Sigmoid colon (tissue), 7 donors: Measurements from ENCODE around the gene LRRC63. TPM values are rescaled to one million over a fixed set of nuclear protein-coding genes. Genes with fewer than 3 reads are reported as not detected.

Experiments
- DNase-seq: peaks from one replicate; pipeline ENCODE4 v3.0.0-alpha.2; 2019
- H3K27ac ChIP-seq, 4 donors: fragments of 200-600 bp; sonication (generic); one replicate each; pipeline ENCODE4 v1.5.1; 2016 to 2019; ENCODE audit warnings: mild to moderate bottlenecking in 1 of 4
- H3K27me3 ChIP-seq, 3 donors: fragments of 200-600 bp; sonication (generic); one replicate each; pipeline ENCODE4 v1.5.1; 2019; ENCODE audit warnings: mild to moderate bottlenecking in 1 of 3
- H3K36me3 ChIP-seq, 4 donors: fragments of 200-600 bp; sonication (generic); one replicate each; pipeline ENCODE4 v1.5.1; 2016 to 2019
- H3K4me1 ChIP-seq, 4 donors: fragments of 200-600 bp; sonication (generic); one replicate each; pipeline ENCODE4 v1.5.1; 2017 to 2019
- H3K4me3 ChIP-seq, 4 donors: fragments of 200-600 bp; sonication (generic); one replicate each; pipeline ENCODE4 v1.5.1; 2017 to 2019; ENCODE audit warnings: mild to moderate bottlenecking in 2 of 4, moderate library complexity in 1 of 4
- H3K9me3 ChIP-seq, 4 donors: fragments of 200-600 bp in 3 of 4; sonication (generic) in 3 of 4; one replicate each; pipeline versions ENCODE4 v1.5.1 to v1.6.1; 2013 to 2019
- EP300 ChIP-seq, 4 donors: sonication (generic); formaldehyde crosslinking; IDR thresholded peaks; one replicate each; pipeline ENCODE4 v1.6.1; 2017; ENCODE audit warnings: antibody characterized with exemption in 4 of 4
- POLR2A ChIP-seq, 2 donors: fragments of 450-650 bp; IDR thresholded peaks; one replicate each; pipeline ENCODE4 v1.6.1; 2016; ENCODE audit warnings: antibody characterized with exemption in 2 of 2, mild to moderate bottlenecking in 2 of 2, moderate library complexity in 2 of 2
- POLR2AphosphoS5 ChIP-seq, 4 donors: sonication (generic); formaldehyde crosslinking; IDR thresholded peaks; one replicate each; pipeline ENCODE4 v1.6.1; 2017; ENCODE audit warnings: antibody characterized with exemption in 4 of 4
- WGBS, 2 donors: extraction: QIAGEN DNeasy Blood & Tissue Kit; methylation state at CpG; one replicate each; pipeline ENCODE4 v1.1.7; 2013; 5-methylcytosine and 5-hydroxymethylcytosine counted together
- intact Hi-C: fragments of 100-400 bp; cut with DNase I; formaldehyde crosslinking; loops from one replicate; pipeline ENCODE4 v1.15.1; 2023
- polyA plus RNA-seq, 3 donors: library from polyadenylated mRNA; stranded (reverse); fragments of 200-250 nt; gene quantifications; one replicate each; pipeline ENCODE4 v1.2.3, GENCODE V29; 2013
- total RNA-seq, 4 donors: library from RNA; depleted of rRNA; stranded (reverse); fragments of >200 nt; gene quantifications; one replicate each; pipeline ENCODE4 v1.1.0, GENCODE V29; 2016
- TF ChIP-seq, protein P1 (sequence below), 4 experiments: fragments of 450-650 bp in 3 of 4; fragments of 200-600 bp in 1 of 4; IDR thresholded peaks; one replicate each; pipeline ENCODE4 v1.5.1; 2016 to 2019; ENCODE audit warnings: antibody characterized with exemption in 4 of 4, mild to moderate bottlenecking in 3 of 4, moderate library complexity in 2 of 4
- donor health status: healthy with polysubstance abuse.
- donor health status: Bipolar disorder and iron deficiency.
- donor health status: healthy.

The LRRC63 gene
- total and polyA plus RNA-seq, 7 donors = not detected

DNA sequence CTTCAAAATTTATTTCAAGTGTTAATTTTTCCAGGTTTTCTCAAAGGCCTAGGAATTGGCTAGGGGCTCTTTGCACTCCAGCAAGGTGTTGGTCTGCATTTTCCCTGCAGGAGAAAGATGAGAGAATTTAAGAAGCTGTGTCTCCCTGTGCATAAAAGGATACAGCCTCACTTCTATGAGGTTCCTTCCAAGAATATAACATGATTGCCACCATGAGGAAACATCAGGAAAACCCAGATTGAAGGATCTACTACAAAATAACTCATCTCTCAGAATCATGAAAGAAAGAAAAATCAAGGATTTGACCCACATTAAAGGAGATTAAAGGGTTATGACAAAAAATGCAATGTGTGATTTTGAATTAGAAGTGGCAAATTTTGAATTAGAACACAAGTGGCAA lies 105.4 kb downstream of the LRRC63 start:
- no peak for DNase-seq
- TF ChIP-seq POLR2AphosphoS5 (IDR thresholded peaks at IDR 0.05) = no peak
- no peak for TF ChIP-seq EP300 (IDR thresholded peaks at IDR 0.05)
- no peak for TF ChIP-seq POLR2A (IDR thresholded peaks at IDR 0.05)
- TF ChIP-seq, protein P1, sequence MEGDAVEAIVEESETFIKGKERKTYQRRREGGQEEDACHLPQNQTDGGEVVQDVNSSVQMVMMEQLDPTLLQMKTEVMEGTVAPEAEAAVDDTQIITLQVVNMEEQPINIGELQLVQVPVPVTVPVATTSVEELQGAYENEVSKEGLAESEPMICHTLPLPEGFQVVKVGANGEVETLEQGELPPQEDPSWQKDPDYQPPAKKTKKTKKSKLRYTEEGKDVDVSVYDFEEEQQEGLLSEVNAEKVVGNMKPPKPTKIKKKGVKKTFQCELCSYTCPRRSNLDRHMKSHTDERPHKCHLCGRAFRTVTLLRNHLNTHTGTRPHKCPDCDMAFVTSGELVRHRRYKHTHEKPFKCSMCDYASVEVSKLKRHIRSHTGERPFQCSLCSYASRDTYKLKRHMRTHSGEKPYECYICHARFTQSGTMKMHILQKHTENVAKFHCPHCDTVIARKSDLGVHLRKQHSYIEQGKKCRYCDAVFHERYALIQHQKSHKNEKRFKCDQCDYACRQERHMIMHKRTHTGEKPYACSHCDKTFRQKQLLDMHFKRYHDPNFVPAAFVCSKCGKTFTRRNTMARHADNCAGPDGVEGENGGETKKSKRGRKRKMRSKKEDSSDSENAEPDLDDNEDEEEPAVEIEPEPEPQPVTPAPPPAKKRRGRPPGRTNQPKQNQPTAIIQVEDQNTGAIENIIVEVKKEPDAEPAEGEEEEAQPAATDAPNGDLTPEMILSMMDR (IDR thresholded peaks at IDR 0.05) = no peak
- intact Hi-C loops = no loop called here
- Histone ChIP-seq H3K9me3 (no peaks in the 10 kb centered on the region), H3K27me3 (no peaks in the 10 kb centered on the region), H3K36me3 (no peaks in the 10 kb centered on the region), H3K4me3 (no peak overlapping the region), H3K4me1 (no peaks in the 10 kb centered on the region), H3K27ac (no peak overlapping the region)

DNA sequence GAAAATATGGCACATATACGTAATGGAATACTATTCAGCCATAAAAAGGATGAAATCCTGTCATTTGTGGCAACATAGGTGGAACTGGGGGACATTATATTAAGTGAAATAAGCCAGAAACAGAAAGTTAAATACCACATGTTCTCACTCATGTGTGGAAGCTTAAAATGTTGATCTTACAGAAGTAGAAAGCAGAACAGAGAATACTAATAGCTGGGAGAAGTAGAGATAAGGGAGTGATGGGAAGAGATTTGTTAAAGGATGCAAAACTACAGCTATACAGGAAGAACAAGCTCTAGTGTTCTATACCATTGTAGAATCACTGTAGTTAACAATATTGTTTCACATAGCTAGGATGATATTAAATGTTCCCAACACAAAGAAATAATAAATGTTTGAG lies 107.3 kb downstream of the LRRC63 start:
- no peaks in the 10 kb centered on the region for H3K9me3 ChIP-seq
- 93% methylated on average over 1 of the region's 1 CpG for whole genome bisulfite sequencing, 2 donors
- no peak for DNase-seq
- H3K27me3 ChIP-seq = no peaks in the 10 kb centered on the region
- H3K36me3 ChIP-seq = no peaks in the 10 kb centered on the region
- H3K4me3 ChIP-seq = no peak overlapping the region
- no peaks in the 10 kb centered on the region for H3K4me1 ChIP-seq
- intact Hi-C loops = no loop called here
- no peak overlapping the region for H3K27ac ChIP-seq
- no peak for TF ChIP-seq EP300 (IDR thresholded peaks at IDR 0.05)

DNA sequence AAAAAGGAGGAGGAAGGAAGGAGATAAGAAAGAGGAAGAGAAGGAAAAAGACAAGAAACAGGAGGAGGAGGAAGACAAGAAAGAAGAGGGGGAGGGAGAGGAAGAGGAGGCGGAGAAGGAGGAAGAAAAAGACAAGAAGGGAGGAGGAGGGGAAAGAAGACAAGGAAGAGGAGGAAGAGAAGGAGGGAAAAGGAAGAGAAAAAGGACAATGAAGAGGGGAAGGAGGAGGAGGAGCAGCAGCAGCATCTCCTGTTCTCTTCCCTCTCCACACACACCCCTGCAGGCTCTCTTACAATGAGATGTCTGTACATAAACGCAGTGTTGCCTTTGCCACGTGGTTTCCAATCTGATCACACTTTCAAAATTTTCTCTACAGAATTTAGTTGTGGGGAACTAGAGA lies 108.7 kb downstream of the LRRC63 start:
- H3K4me3 ChIP-seq = no peak overlapping the region
- TF ChIP-seq EP300 (IDR thresholded peaks at IDR 0.05) (no peak), POLR2A (IDR thresholded peaks at IDR 0.05) (no peak), POLR2AphosphoS5 (IDR thresholded peaks at IDR 0.05) (no peak)
- TF ChIP-seq, protein P1 (IDR thresholded peaks at IDR 0.05) = no peak
- 68 to 69% methylated on average over 3 of the region's 3 CpGs for WGBS, 2 donors
- H3K4me1 ChIP-seq = no peaks in the 10 kb centered on the region
- no peaks in the 10 kb centered on the region for H3K36me3 ChIP-seq
- intact Hi-C loops = no loop called here
- no peak for DNase-seq
- no peaks in the 10 kb centered on the region for H3K9me3 ChIP-seq
- H3K27ac ChIP-seq = no peak overlapping the region
- no peaks in the 10 kb centered on the region for H3K27me3 ChIP-seq

DNA sequence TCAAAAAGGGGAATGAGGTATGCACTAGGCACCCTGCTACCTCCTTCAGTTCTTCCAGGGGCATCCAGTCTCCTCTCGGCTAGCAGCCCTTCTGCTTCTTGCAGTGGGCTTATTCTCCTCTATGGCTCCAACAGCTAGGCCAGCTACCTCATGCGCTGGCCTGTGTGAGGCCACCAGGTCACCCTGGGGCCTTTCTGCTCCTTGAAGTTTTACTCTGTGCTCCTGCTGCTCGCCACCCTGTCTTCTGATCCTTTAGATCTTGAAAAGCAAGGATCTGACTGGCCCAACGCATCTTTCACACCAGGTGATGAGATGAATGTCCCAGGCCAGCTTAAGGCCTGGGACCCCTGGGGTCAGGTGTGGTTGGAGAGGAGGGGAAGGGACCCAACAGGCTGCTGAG lies 109.1 kb downstream of the LRRC63 start:
- intact Hi-C loops = no loop called here
- TF ChIP-seq POLR2A (IDR thresholded peaks at IDR 0.05) (no peak), EP300 (IDR thresholded peaks at IDR 0.05) (no peak), POLR2AphosphoS5 (IDR thresholded peaks at IDR 0.05) (no peak)
- TF ChIP-seq, protein P1 (IDR thresholded peaks at IDR 0.05) = no peak
- Histone ChIP-seq H3K4me1 (no peaks in the 10 kb centered on the region), H3K27me3 (no peaks in the 10 kb centered on the region), H3K27ac (no peak overlapping the region), H3K36me3 (no peaks in the 10 kb centered on the region), H3K9me3 (no peaks in the 10 kb centered on the region), H3K4me3 (no peak overlapping the region)
- WGBS, 2 donors = 88 to 95% methylated on average over 4 of the region's 4 CpGs
- DNase-seq = no peak

DNA sequence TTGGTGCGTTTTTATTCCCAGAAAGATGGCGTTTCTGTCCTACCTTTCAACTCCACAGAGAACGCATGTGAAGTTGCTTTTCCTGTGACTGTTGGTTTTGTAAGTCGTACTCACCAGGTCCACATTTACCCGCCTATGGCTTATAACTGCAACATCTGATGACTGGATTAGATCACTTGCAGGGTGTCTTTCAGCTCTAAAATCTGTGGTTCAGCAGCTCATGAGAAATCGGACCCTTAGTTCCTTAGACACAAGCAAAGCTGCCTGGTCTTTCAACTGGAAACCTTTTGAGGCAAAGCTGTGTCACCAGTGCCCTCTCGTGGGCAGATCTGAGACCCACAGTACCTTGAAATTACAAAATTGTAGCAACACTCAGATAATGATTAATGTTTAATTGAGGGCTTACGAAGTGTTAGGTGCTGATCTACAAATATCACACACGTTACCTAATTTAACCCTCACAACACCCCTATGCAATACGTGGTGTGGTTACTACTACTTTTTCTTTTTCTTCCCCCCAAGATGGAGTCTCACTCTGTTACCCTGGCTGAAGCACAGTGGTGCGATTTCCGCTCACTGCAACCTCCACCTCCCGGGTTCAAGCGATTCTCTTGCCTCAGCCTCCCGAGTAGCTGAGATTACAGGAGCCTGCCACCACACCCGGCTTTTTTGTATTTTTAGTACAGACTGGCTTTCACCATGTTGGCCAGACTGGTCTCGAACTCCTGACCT lies 109.9 kb downstream of the LRRC63 start:
- Histone ChIP-seq H3K36me3 (no peaks in the 10 kb centered on the region), H3K9me3 (no peaks in the 10 kb centered on the region), H3K4me1 (no peaks in the 10 kb centered on the region), H3K4me3 (no peak overlapping the region), H3K27me3 (no peaks in the 10 kb centered on the region), H3K27ac (no peak overlapping the region)
- DNase-seq = no peak
- intact Hi-C loops = no loop called here
- 55 to 59% methylated on average over 17 of the region's 17 CpGs for WGBS, 2 donors
- TF ChIP-seq POLR2A (IDR thresholded peaks at IDR 0.05) = no peak
- TF ChIP-seq, protein P1 (IDR thresholded peaks at IDR 0.05) = peak in 2 of 4 experiments; percentile 17 to 27
